GM12878 (cell line): Measurements from ENCODE around the gene INPP5D.

ENCODE experiments used
- BRCA1 ChIP-seq: IDR thresholded peaks from 2 replicates; pipeline ENCODE4 v1.6.1; 2011; ENCODE audit warnings: low read depth, low read length, improper control_type of control experiment
- CEBPB ChIP-seq, 2 experiments: fragments of 150-350 bp in 1 of 2; IDR thresholded peaks; 2 replicates each; pipeline ENCODE4 v1.6.1; 2012 to 2014; ENCODE audit warnings: low read depth in 2 of 2, low read length in 2 of 2, borderline replicate concordance in 1 of 2, inconsistent platforms in 1 of 2
- CTCF ChIP-seq, 3 experiments: IDR thresholded peaks in 2 of 3; conservative IDR thresholded peaks in 1 of 3; 2 replicates each; pipeline ENCODE4 v1.5.1; 2011; ENCODE audit warnings: low read depth in 3 of 3, low read length in 3 of 3, mild to moderate bottlenecking in 3 of 3, control low read depth in 2 of 3, moderate library complexity in 2 of 3, inconsistent platforms in 1 of 3, mixed read lengths in 1 of 3; ENCODE audit not compliant: control insufficient read depth in 2 of 3, insufficient read depth in 1 of 3; ENCODE audit errors: extremely low read depth in 1 of 3
- EZH2 ChIP-seq: IDR thresholded peaks from 2 replicates; pipeline ENCODE4 v1.6.1; 2012; ENCODE audit warnings: low read depth, mild to moderate bottlenecking, control low read depth, inconsistent platforms, low read length, borderline replicate concordance; ENCODE audit not compliant: control insufficient read depth
- FOXK2 ChIP-seq: fragments of 450-650 bp; IDR thresholded peaks from 2 replicates; pipeline ENCODE4 v1.6.1; 2017; ENCODE audit warnings: mild to moderate bottlenecking, moderate library complexity
- MTA2 ChIP-seq: fragments of 450-650 bp; IDR thresholded peaks from 2 replicates; pipeline ENCODE4 v1.6.1; 2016; ENCODE audit warnings: low read depth, mild to moderate bottlenecking, moderate library complexity
- NBN ChIP-seq: fragments of 450-650 bp; IDR thresholded peaks from 2 replicates; pipeline ENCODE4 v1.6.1; 2016
- POLR2A ChIP-seq: IDR thresholded peaks from 2 replicates; pipeline ENCODE4 v1.6.1; 2011; ENCODE audit warnings: low read depth, mild to moderate bottlenecking, low read length
- RB1 ChIP-seq: fragments of 450-650 bp; formaldehyde crosslinking; IDR thresholded peaks from 2 replicates; pipeline ENCODE4 v1.6.1; 2017; ENCODE audit warnings: mild to moderate bottlenecking, borderline replicate concordance
- RFX5 ChIP-seq: IDR thresholded peaks from 2 replicates; pipeline ENCODE4 v1.6.1; 2011; ENCODE audit warnings: low read depth, low read length, improper control_type of control experiment
- SUZ12 ChIP-seq: fragments of 200-600 bp; sonication (generic); IDR thresholded peaks from one replicate; pipeline ENCODE4 v1.6.1; 2018; ENCODE audit warnings: antibody characterized with exemption, mild to moderate bottlenecking; ENCODE audit not compliant: unreplicated experiment
- TARDBP ChIP-seq: IDR thresholded peaks from 2 replicates; pipeline ENCODE4 v1.6.1; 2016; ENCODE audit warnings: borderline replicate concordance

- TF ChIP-seq EZH2: no peak
- TF ChIP-seq SUZ12: no peak
- no peak for TF ChIP-seq RFX5
- no peak for TF ChIP-seq CEBPB (IDR thresholded peaks at IDR 0.05; ENCODE audit: borderline replicate concordance in 1 of 2, low read depth in 2 of 2, low read length in 2 of 2)
- no peak for TF ChIP-seq BRCA1
- no peak for TF ChIP-seq NBN
- no peak for TF ChIP-seq CTCF (IDR thresholded peaks at IDR 0.05 in 2 of 3, conservative IDR thresholded peaks at IDR 0.05 in 1 of 3; ENCODE audit: control insufficient read depth in 2 of 3, extremely low read depth in 1 of 3, insufficient read depth in 1 of 3, low read depth in 3 of 3, low read length in 3 of 3)
- TF ChIP-seq RB1: no peak
- TF ChIP-seq POLR2A: no peak
- no peak for TF ChIP-seq FOXK2
- no peak for TF ChIP-seq MTA2
- no peak for TF ChIP-seq TARDBP
Observed at GRCh38 chr2:233017947-233018346, 42.2 kb upstream of the INPP5D start.
